HepG2 (cell line): ENCODE measurements around the gene PTPRQ. TPM values are rescaled to one million over a fixed set of nuclear protein-coding genes. Genes with fewer than 3 reads are reported as not detected.
A peak's percentile ranks its signal among the peaks of the same experiment; 100 is the strongest.

Experiments
- ATAC-seq: fragments of 200-7000 bp; cut with Tn5 transposase; 3 replicates; pipeline ENCODE4 v1.9.1; 2020; ENCODE audit warnings: mild to moderate bottlenecking, moderate library complexity
- BruUV-seq: library from RNA; stranded (reverse); fragments of 400-500 nt; replicated peaks from 2 replicates; lab custom pipeline; 2021; lab: Mats Ljungman, UMichigan
- CTCF ChIA-PET: fragments of 300-600 bp; formaldehyde crosslinking; extraction: SDS; loops from one replicate; lab custom pipeline; 2021; ENCODE audit warnings: low total read pairs, inconsistent platforms, low intra/inter-chr PET ratio; lab: Yijun Ruan, JAX
- POLR2A ChIA-PET: fragments of 350-600 bp; sonication (Branson Sonifier 250); formaldehyde crosslinking; loops from one replicate; lab custom pipeline; 2020; ENCODE audit warnings: antibody characterized with exemption, inconsistent platforms; lab: Yijun Ruan, JAX
- DNase-seq: peaks from one replicate; pipeline ENCODE4 v3.0.0-alpha.2; 2015; ENCODE audit warnings: low spot score
- FAIRE-seq: peaks from 3 replicates; lab custom pipeline; 2011; peaks lifted over from hg19 to GRCh38; lab: Jason Lieb, UNC
- H2AFZ ChIP-seq: one replicate; pipeline ENCODE4 v1.6.1; 2011; ENCODE audit warnings: low read length, inconsistent platforms
- H3K27ac ChIP-seq: fragments of 300-600 bp; 3 replicates; pipeline ENCODE4 v1.8.0; 2011; ENCODE audit warnings: mixed run types, mild to moderate bottlenecking, mixed read lengths, low read length, inconsistent platforms; ENCODE audit not compliant: insufficient read depth; ENCODE audit errors: extremely low read length
- H3K27me3 ChIP-seq, 2 experiments: fragments of 200-600 bp in 1 of 2; 2 replicates in 1 of 2; 3 replicates in 1 of 2; pipeline versions ENCODE4 v1.6.0 to v1.8.0; 2011; ENCODE audit warnings: low read length in 2 of 2, mild to moderate bottlenecking in 2 of 2, moderate library complexity in 2 of 2, inconsistent platforms in 1 of 2; ENCODE audit not compliant: insufficient read depth in 2 of 2, control insufficient read depth in 1 of 2
- H3K36me3 ChIP-seq, 2 experiments: fragments of 200-600 bp in 1 of 2; replicated peaks in 1 of 2; 2 replicates in 1 of 2; 3 replicates in 1 of 2; pipeline versions ENCODE4 v1.5.1 to v1.8.0; 2011; ENCODE audit warnings: low read length in 2 of 2, inconsistent platforms in 1 of 2; ENCODE audit not compliant: insufficient read depth in 2 of 2, control insufficient read depth in 1 of 2
- H3K4me1 ChIP-seq: 2 replicates; pipeline ENCODE4 v1.5.1; 2012; ENCODE audit warnings: low read length, inconsistent platforms; ENCODE audit not compliant: insufficient read depth
- H3K4me2 ChIP-seq: 2 replicates; pipeline ENCODE4 v1.6.0; 2011; ENCODE audit warnings: low read depth, low read length, inconsistent platforms
- H3K4me3 ChIP-seq, 3 experiments: fragments of 200-600 bp in 1 of 3; sonication (generic), shearing (Covaris generic) in 1 of 3; replicated peaks in 1 of 3; 2 replicates each; pipeline ENCODE4 v1.5.1; 2011 to 2016; ENCODE audit warnings: low read length in 3 of 3, inconsistent platforms in 2 of 3, low read depth in 2 of 3, mild to moderate bottlenecking in 2 of 3, control low read depth in 1 of 3, mixed read lengths in 1 of 3; ENCODE audit not compliant: insufficient read depth in 1 of 3
- H3K79me2 ChIP-seq: one replicate; pipeline ENCODE4 v1.6.1; 2011; ENCODE audit warnings: low read length, inconsistent platforms; ENCODE audit not compliant: insufficient read depth
- H3K9ac ChIP-seq: 2 replicates; pipeline ENCODE4 v1.6.0; 2011; ENCODE audit warnings: mild to moderate bottlenecking, low read depth, low read length, inconsistent platforms; ENCODE audit not compliant: insufficient read depth
- H3K9me3 ChIP-seq: 2 replicates; pipeline ENCODE4 v1.5.1; 2012; ENCODE audit warnings: mild to moderate bottlenecking, low read length
- H4K20me1 ChIP-seq: 2 replicates; pipeline ENCODE4 v1.6.0; 2011; ENCODE audit warnings: inconsistent platforms, mild to moderate bottlenecking, low read length, moderate library complexity; ENCODE audit not compliant: insufficient read depth
- ATF7 ChIP-seq, 2 experiments: fragments of 450-650 bp in 1 of 2; sonication (generic) in 1 of 2; formaldehyde crosslinking in 1 of 2; IDR thresholded peaks; 2 replicates each; pipeline versions ENCODE4 v1.4.0 to v1.6.1; 2016 to 2020; ENCODE audit warnings: antibody characterized with exemption in 1 of 2, mild to moderate bottlenecking in 1 of 2, missing genetic modification reagents in 1 of 2
- CREB1 ChIP-seq, 2 experiments: fragments of 450-650 bp in 1 of 2; IDR thresholded peaks; 2 replicates each; pipeline ENCODE4 v1.6.1; 2016 to 2017; ENCODE audit warnings: control low read depth in 1 of 2, mild to moderate bottlenecking in 1 of 2, missing compliant biosample characterization in 1 of 2, missing genetic modification characterization in 1 of 2
- KMT2A ChIP-seq: sonication (generic); formaldehyde crosslinking; IDR thresholded peaks from 2 replicates; pipeline ENCODE4 v1.4.0; 2020; ENCODE audit warnings: missing genetic modification reagents
- MTF2 ChIP-seq: sonication (generic); formaldehyde crosslinking; IDR thresholded peaks from 2 replicates; pipeline ENCODE4 v1.5.0; 2020; ENCODE audit warnings: missing genetic modification reagents, borderline replicate concordance
- SIX1 ChIP-seq: sonication (generic); formaldehyde crosslinking; IDR thresholded peaks from 2 replicates; pipeline ENCODE4 v1.4.0; 2020; ENCODE audit warnings: missing genetic modification reagents, borderline replicate concordance
- ZNF563 ChIP-seq: sonication (generic); formaldehyde crosslinking; IDR thresholded peaks from 2 replicates; pipeline ENCODE4 v1.8.0; 2022; ENCODE audit warnings: mild to moderate bottlenecking, moderate library complexity, missing genetic modification reagents
- WGBS: methylation state at CpG from one replicate; pipeline ENCODE4 v1.1.6; 2017; ENCODE audit warnings: low lambda C conversion rate; 5-methylcytosine and 5-hydroxymethylcytosine counted together
- in situ Hi-C: cut with HindIII; loops from 2 replicates; pipeline ENCODE4 v1.10.0; 2017; ENCODE audit warnings: low pct_unique_long_range_greater_than_20kb; ENCODE audit not compliant: extremely low pct_ligation_motif_present
- intact Hi-C: fragments of 100-400 bp; cut with micrococcal nuclease; formaldehyde crosslinking; loops from one replicate; pipeline ENCODE4 v1.10.0; 2022; ENCODE audit not compliant: unreplicated experiment
- polyA plus RNA-seq, 8 experiments: library from polyadenylated mRNA; depleted of rRNA in 3 of 8; stranded (reverse) in 7 of 8; unstranded in 1 of 8; fragments of >200 nt; fragmentation: Illumina TruSeq in 4 of 8; extraction: Trizol in 4 of 8; gene quantifications; 2 replicates each; pipeline versions ENCODE4 v1.2.1 to v1.2.3, GENCODE V29; 2011 to 2016; ENCODE audit warnings: low read depth in 4 of 8, missing spikeins in 1 of 8, mixed read lengths in 1 of 8; ENCODE audit not compliant: insufficient read depth in 1 of 8
- total RNA-seq, 5 experiments: library from RNA; depleted of rRNA; stranded (reverse); fragments of >200 nt; fragmentation: Illumina TruSeq; extraction: Trizol; gene quantifications; 2 replicates each; pipeline ENCODE4 v1.2.3, GENCODE V29; 2016; ENCODE audit warnings: low read depth in 1 of 5

The PTPRQ gene
- total and polyA plus RNA-seq, 2 of the 13 experiments (the other 11 are each of a cell fraction or from before 2014, with no cell fraction given): not detected

DNA sequence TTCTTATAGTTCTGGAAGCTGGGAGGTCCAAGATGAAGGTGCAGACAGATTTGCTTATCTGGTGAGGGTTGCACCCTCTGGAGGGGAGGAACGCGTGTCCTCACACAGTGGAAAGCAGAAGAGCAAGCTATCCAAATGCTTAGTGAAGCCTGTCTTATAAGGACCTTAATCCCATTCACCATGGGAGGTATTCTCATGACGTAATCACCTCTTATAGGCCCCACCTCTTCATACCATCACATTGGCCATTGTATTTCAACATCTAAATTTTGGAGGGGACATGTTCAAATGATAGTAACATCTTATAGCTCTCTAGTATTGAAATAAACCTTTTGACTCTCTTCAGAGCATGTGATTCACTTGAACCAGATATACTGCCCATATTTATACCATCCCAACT lies 158.4 kb downstream of the PTPRQ start:
- Histone ChIP-seq H3K4me3 (no peak overlapping the region), H4K20me1 (no peaks in the 10 kb centered on the region), H3K27me3 (no peaks in the 10 kb centered on the region), H3K4me2 (no peak overlapping the region), H3K4me1 (no peaks in the 10 kb centered on the region), H3K27ac (no peak overlapping the region), H3K9me3 (no peaks in the 10 kb centered on the region)
- WGBS: 0% methylated on average over 3 of the region's 3 CpGs
- CTCF ChIA-PET: no interaction called here
- no TSS peak for BruUV-seq
- FAIRE-seq: no peak
- intact Hi-C loops: no loop called here
- no peak for DNase-seq
- ATAC-seq: no peak
- peak; percentile 89 for TF ChIP-seq ATF7 (IDR thresholded peaks at IDR 0.05)
- no peak for TF ChIP-seq ATF7 (CRISPR knock-in tag; IDR thresholded peaks at IDR 0.05)
- peak; percentile 76 for TF ChIP-seq CREB1 (IDR thresholded peaks at IDR 0.05)
- no peak for TF ChIP-seq CREB1 (CRISPR knock-in tag; IDR thresholded peaks at IDR 0.05)
- TF ChIP-seq MTF2: no peak
- TF ChIP-seq, all 625 proteins: peak for 2
- no peak overlapping the region for H2AFZ ChIP-seq
- no peaks in the 10 kb centered on the region for H3K36me3 ChIP-seq
- H3K79me2 ChIP-seq: no peaks in the 10 kb centered on the region
- POLR2A ChIA-PET: no interaction called here
- in situ Hi-C loops: no loop called here
- H3K9ac ChIP-seq: no peak overlapping the region

DNA sequence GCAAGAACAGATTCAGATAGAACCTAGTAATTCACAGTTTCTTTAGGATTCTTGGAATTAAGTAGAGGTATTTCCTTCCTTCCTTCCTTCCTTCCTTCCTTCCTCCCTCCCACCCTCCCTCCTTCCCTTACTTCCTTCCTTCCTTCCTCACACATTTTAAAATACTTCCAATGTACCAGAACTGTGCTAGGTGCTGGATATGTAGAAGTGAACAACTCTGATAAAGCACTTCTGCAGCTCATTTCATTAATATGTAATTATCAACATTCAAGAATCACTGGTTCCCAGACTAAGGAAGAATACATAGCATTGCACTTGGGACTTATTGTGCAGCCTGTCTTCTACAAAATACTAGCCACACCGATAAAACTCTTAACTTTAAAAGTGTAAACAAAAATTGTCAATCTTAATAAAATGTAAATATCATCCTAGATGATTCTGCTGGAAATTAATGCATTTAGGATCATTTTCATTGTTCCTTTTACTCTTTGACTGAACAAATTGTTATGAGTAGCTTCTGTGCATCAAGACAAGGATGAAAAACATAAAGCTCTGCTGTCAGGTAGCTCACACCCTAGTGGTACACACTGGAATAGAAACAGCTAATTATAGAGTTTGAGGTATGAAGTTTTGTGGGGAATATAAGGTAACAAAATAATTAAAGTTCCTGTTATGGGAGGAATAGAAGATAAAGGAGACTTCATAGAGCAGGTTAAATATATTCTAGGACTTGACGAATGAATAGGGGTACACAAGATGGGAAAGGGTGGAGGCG lies 163.5 kb downstream of the PTPRQ start:
- Histone ChIP-seq H2AFZ (no peak overlapping the region), H3K79me2 (no peaks in the 10 kb centered on the region), H3K27ac (no peak overlapping the region), H3K4me3 (no peak overlapping the region), H3K9ac (no peak overlapping the region), H3K27me3 (no peaks in the 10 kb centered on the region)
- FAIRE-seq: no peak
- no TSS peak for BruUV-seq
- intact Hi-C loops: no loop called here
- WGBS: 11% methylated on average over 3 of the region's 3 CpGs
- CTCF ChIA-PET: no interaction called here
- TF ChIP-seq KMT2A (CRISPR knock-in tag): no peak
- no peak for TF ChIP-seq ZNF563 (CRISPR knock-in tag)
- TF ChIP-seq SIX1 (CRISPR knock-in tag): no peak
- TF ChIP-seq, all 625 proteins: peak for 0
- in situ Hi-C loops: no loop called here
- H3K4me2 ChIP-seq: no peak overlapping the region
- no peaks in the 10 kb centered on the region for H3K36me3 ChIP-seq
- ATAC-seq (no peak; the same call in 2 of the 3 replicates), DNase-seq (no peak)
- no peaks in the 10 kb centered on the region for H3K9me3 ChIP-seq
- no peaks in the 10 kb centered on the region for H3K4me1 ChIP-seq
- H4K20me1 ChIP-seq: no peaks in the 10 kb centered on the region
- POLR2A ChIA-PET: no interaction called here
